ENCODE measurements around the gene CRELD1. TPM values are rescaled to one million over a fixed set of nuclear protein-coding genes. Genes with fewer than 3 reads are reported as not detected.

CRELD1 gene
- total and polyA plus RNA-seq, 2 of the 13 experiments (the other 11 are each of a cell fraction or from before 2014, with no cell fraction given) = 27.1 to 61.9 TPM

DNA sequence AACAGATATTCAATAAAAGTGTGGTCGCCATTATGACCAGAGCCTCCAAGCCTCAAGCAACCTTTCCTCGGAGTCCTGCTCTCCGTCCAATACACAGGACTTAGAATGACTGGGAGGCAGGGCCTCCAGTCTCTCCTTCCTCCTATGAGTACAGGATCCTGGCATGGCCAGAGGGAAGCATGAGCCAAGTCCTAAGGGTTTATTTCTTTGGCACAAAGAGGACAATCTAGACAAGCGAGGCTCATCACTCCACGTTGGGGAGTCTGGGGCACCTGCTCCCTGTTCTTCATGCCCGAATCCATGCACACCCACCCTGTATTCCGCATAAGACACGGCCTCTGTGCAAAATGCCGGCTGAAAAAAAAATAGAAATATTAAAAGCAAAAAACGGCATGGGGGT, 11.7 kb downstream of the CRELD1 start (continued):
- TF ChIP-seq, protein P1, sequence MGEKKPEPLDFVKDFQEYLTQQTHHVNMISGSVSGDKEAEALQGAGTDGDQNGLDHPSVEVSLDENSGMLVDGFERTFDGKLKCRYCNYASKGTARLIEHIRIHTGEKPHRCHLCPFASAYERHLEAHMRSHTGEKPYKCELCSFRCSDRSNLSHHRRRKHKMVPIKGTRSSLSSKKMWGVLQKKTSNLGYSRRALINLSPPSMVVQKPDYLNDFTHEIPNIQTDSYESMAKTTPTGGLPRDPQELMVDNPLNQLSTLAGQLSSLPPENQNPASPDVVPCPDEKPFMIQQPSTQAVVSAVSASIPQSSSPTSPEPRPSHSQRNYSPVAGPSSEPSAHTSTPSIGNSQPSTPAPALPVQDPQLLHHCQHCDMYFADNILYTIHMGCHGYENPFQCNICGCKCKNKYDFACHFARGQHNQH (CRISPR knock-in tag; IDR thresholded peaks at IDR 0.05) = no peak
- TF ChIP-seq ZC3H13 (CRISPR knock-in tag; IDR thresholded peaks at IDR 0.05) = no peak
- no peak for TF ChIP-seq ZFP41 (CRISPR knock-in tag; IDR thresholded peaks at IDR 0.05; ENCODE audit: borderline replicate concordance)
- TF ChIP-seq HOXA9 (CRISPR knock-in tag; IDR thresholded peaks at IDR 0.05; ENCODE audit: borderline replicate concordance) = no peak
- TF ChIP-seq, protein P2, sequence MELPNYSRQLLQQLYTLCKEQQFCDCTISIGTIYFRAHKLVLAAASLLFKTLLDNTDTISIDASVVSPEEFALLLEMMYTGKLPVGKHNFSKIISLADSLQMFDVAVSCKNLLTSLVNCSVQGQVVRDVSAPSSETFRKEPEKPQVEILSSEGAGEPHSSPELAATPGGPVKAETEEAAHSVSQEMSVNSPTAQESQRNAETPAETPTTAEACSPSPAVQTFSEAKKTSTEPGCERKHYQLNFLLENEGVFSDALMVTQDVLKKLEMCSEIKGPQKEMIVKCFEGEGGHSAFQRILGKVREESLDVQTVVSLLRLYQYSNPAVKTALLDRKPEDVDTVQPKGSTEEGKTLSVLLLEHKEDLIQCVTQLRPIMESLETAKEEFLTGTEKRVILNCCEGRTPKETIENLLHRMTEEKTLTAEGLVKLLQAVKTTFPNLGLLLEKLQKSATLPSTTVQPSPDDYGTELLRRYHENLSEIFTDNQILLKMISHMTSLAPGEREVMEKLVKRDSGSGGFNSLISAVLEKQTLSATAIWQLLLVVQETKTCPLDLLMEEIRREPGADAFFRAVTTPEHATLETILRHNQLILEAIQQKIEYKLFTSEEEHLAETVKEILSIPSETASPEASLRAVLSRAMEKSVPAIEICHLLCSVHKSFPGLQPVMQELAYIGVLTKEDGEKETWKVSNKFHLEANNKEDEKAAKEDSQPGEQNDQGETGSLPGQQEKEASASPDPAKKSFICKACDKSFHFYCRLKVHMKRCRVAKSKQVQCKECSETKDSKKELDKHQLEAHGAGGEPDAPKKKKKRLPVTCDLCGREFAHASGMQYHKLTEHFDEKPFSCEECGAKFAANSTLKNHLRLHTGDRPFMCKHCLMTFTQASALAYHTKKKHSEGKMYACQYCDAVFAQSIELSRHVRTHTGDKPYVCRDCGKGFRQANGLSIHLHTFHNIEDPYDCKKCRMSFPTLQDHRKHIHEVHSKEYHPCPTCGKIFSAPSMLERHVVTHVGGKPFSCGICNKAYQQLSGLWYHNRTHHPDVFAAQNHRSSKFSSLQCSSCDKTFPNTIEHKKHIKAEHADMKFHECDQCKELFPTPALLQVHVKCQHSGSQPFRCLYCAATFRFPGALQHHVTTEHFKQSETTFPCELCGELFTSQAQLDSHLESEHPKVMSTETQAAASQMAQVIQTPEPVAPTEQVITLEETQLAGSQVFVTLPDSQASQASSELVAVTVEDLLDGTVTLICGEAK (IDR thresholded peaks at IDR 0.05) = no peak
- TF ChIP-seq, protein P2 (CRISPR knock-in tag; IDR thresholded peaks at IDR 0.05) = no peak
- TF ChIP-seq ZNF609 (CRISPR knock-in tag; IDR thresholded peaks at IDR 0.05; ENCODE audit: borderline replicate concordance) = no peak
- no peak for TF ChIP-seq ZNF883 (CRISPR knock-in tag; IDR thresholded peaks at IDR 0.05; ENCODE audit: not compliant biosample characterization)
- TF ChIP-seq ZNF451 (CRISPR knock-in tag; IDR thresholded peaks at IDR 0.05) = no peak
- no peak for TF ChIP-seq GTF2F1 (IDR thresholded peaks at IDR 0.05; ENCODE audit: low read length)
- no peak for TF ChIP-seq GLMP (CRISPR knock-in tag; IDR thresholded peaks at IDR 0.05; ENCODE audit: borderline replicate concordance)
